Prostate gland (tissue), 2 donors: ENCODE data around the gene SMIM1. TPM values are rescaled to one million over a fixed set of nuclear protein-coding genes. Genes with fewer than 3 reads are reported as not detected.
A peak's percentile ranks its signal among the peaks of the same experiment; 100 is the strongest.

Experiments
- DNase-seq: peaks from one replicate; pipeline ENCODE4 v3.0.0-alpha.2; 2019; ENCODE audit warnings: low spot score
- H3K27ac ChIP-seq, 2 donors: fragments of 200-600 bp; sonication (generic); 2 replicates each; pipeline ENCODE4 v1.5.1; 2017 to 2019
- H3K27me3 ChIP-seq: fragments of 200-600 bp; sonication (generic); replicated peaks from 2 replicates; pipeline ENCODE4 v1.5.1; 2019; ENCODE audit not compliant: insufficient read depth
- H3K36me3 ChIP-seq, 2 donors: fragments of 200-600 bp; sonication (generic); 1 replicate in 1 of 2; 2 replicates in 1 of 2; pipeline versions ENCODE4 v1.5.1 to v1.8.1; 2017 to 2019
- H3K4me1 ChIP-seq: fragments of 200-600 bp; sonication (generic); replicated peaks from 2 replicates; pipeline ENCODE4 v1.5.1; 2019
- H3K4me3 ChIP-seq, 2 donors: fragments of 200-600 bp; sonication (generic); 2 replicates each; pipeline ENCODE4 v1.5.1; 2017 to 2019
- H3K9me3 ChIP-seq: fragments of 200-600 bp; sonication (generic); 2 replicates; pipeline ENCODE4 v1.5.1; 2017
- POLR2A ChIP-seq: fragments of 450-650 bp; IDR thresholded peaks from one replicate; pipeline ENCODE4 v1.6.1; 2016; ENCODE audit warnings: antibody characterized with exemption, mild to moderate bottlenecking
- POLR2AphosphoS5 ChIP-seq: sonication (generic); formaldehyde crosslinking; IDR thresholded peaks from one replicate; pipeline ENCODE4 v1.6.1; 2017; ENCODE audit warnings: antibody characterized with exemption
- WGBS: methylation state at CpG from one replicate; pipeline ENCODE4 v1.1.5; 2018; 5-methylcytosine and 5-hydroxymethylcytosine counted together
- intact Hi-C: fragments of 100-400 bp; cut with DNase I; formaldehyde crosslinking; loops from one replicate; pipeline ENCODE4 v1.14.2; 2022
- total RNA-seq, 2 donors: library from RNA; depleted of rRNA; stranded (reverse); fragments of >200 nt; gene quantifications; one replicate each; pipeline ENCODE4 v1.1.0, GENCODE V29; 2016
- TF ChIP-seq, protein P1 (sequence below), 4 experiments: fragments of 200-600 bp in 2 of 4; fragments of 450-650 bp in 2 of 4; sonication (generic) in 2 of 4; IDR thresholded peaks; 1 replicate in 3 of 4; 2 replicates in 1 of 4; pipeline ENCODE4 v1.5.1; 2016 to 2019; ENCODE audit warnings: antibody characterized with exemption in 4 of 4, mild to moderate bottlenecking in 2 of 4, moderate library complexity in 2 of 4

Gene SMIM1
- total RNA-seq, 2 donors from 2014 or later, result 17.7 to 148 TPM

GRCh38 chr1:3790500-3790923 is 18.0 kb downstream of the SMIM1 start:
- intact Hi-C loops, result loop anchor here (5.0 kb wide), 1 partner anchor 43 kb away; no protein-coding TSS in a partner anchor
- H3K9me3 ChIP-seq, result no peaks in the 10 kb centered on the region
- no peak overlapping the region for H3K4me3 ChIP-seq
- no peaks in the 10 kb centered on the region for H3K27me3 ChIP-seq
- peaks cover 0 to 4% of the 10 kb centered on the region in 2 donors for H3K36me3 ChIP-seq
- 81% methylated on average over 12 of the region's 12 CpGs for WGBS
- TF ChIP-seq POLR2A, result no peak
- no peak for TF ChIP-seq POLR2AphosphoS5
- TF ChIP-seq, protein P1, sequence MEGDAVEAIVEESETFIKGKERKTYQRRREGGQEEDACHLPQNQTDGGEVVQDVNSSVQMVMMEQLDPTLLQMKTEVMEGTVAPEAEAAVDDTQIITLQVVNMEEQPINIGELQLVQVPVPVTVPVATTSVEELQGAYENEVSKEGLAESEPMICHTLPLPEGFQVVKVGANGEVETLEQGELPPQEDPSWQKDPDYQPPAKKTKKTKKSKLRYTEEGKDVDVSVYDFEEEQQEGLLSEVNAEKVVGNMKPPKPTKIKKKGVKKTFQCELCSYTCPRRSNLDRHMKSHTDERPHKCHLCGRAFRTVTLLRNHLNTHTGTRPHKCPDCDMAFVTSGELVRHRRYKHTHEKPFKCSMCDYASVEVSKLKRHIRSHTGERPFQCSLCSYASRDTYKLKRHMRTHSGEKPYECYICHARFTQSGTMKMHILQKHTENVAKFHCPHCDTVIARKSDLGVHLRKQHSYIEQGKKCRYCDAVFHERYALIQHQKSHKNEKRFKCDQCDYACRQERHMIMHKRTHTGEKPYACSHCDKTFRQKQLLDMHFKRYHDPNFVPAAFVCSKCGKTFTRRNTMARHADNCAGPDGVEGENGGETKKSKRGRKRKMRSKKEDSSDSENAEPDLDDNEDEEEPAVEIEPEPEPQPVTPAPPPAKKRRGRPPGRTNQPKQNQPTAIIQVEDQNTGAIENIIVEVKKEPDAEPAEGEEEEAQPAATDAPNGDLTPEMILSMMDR (IDR thresholded peaks at IDR 0.05), result no peak
- H3K4me1 ChIP-seq, result peaks cover 22% of the 10 kb centered on the region
- DNase-seq, result no peak
- no peak overlapping the region for H3K27ac ChIP-seq

DNA sequence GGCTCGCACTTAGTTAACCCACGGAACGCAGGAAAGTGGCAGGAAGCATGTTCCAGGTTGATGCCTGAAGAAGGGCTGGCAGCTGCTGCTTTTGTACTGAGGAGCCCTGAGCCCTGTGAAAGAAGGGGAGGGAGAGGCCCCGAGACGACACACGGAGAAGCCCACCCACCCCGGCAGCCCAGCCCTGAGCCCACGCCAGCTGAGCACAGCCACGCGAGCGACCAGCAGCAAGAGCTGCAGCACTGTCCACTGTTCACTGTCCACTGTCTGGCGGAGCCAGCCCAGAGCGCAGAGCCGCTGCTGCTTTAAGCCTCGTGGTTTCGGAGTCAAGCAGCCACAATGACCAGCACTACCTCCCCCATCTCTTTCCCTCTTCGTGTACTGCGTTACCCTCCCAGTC is 18.4 kb downstream of the SMIM1 start:
- intact Hi-C loops, result loop anchor here (5.0 kb wide), 1 partner anchor 44 kb away; no protein-coding TSS in a partner anchor
- WGBS, result 68% methylated on average over 18 of the region's 18 CpGs
- H3K4me3 ChIP-seq, result no peak overlapping the region
- peaks cover 0 to 4% of the 10 kb centered on the region in 2 donors for H3K36me3 ChIP-seq
- H3K27ac ChIP-seq, result no peak overlapping the region
- no peaks in the 10 kb centered on the region for H3K9me3 ChIP-seq
- DNase-seq, result no peak
- H3K27me3 ChIP-seq, result no peaks in the 10 kb centered on the region
- TF ChIP-seq POLR2AphosphoS5 (no peak), POLR2A (no peak)
- TF ChIP-seq, protein P1 (IDR thresholded peaks at IDR 0.05), result no peak
- H3K4me1 ChIP-seq, result peaks cover 23% of the 10 kb centered on the region

DNA sequence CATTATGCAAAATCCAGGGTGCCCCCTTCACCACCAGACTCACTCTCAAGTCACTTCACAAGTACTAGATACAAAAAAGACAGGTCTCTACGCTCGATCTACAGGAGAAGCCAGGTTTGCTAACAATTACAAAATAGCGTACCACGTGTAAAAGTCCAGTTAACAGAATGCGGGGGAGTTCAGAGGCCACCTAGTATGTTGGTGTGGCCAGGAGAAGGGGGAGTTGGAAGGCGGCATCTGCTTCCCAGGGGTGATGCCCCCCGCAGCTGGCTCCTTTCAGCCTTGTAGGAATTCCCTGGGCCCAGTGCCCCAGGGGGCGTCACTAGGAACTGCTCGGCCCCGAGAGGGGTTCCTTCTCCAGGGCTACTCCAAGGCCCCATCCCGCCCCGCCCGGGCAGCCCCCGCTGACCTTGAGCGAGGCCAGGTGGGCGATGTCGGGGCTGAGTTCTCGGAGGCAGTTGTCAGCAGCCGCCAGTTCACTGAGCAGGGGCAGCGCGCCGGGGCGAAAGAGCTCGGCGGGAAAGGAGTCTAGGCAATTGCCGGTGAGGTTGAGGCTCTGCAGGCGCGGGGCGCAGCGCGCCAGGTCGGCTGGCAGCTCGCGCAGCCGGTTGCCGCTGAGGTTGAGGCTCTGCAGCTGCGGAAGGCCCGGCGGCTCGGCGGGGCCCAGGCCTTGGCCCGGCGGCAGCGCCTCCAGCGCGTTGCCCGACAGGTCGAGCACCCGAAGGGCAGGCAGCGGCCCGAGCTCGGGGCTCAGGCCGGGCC is 23.1 kb downstream of the SMIM1 start:
- H3K4me1 ChIP-seq, result peaks cover 17% of the 10 kb centered on the region
- H3K27ac ChIP-seq, result peak overlapping the region; percentile 18 to 44
- TF ChIP-seq POLR2AphosphoS5, result no peak
- TF ChIP-seq, protein P1 (IDR thresholded peaks at IDR 0.05), result no peak
- no peak for TF ChIP-seq POLR2A
- no peak for DNase-seq
- 6% methylated on average over 25 of the region's 53 CpGs for WGBS
- intact Hi-C loops, result no loop called here
- no peaks in the 10 kb centered on the region for H3K9me3 ChIP-seq
- H3K4me3 ChIP-seq, result peak overlapping the region; percentile 85 to 93
- no peaks in the 10 kb centered on the region for H3K36me3 ChIP-seq
- H3K27me3 ChIP-seq, result no peaks in the 10 kb centered on the region

DNA sequence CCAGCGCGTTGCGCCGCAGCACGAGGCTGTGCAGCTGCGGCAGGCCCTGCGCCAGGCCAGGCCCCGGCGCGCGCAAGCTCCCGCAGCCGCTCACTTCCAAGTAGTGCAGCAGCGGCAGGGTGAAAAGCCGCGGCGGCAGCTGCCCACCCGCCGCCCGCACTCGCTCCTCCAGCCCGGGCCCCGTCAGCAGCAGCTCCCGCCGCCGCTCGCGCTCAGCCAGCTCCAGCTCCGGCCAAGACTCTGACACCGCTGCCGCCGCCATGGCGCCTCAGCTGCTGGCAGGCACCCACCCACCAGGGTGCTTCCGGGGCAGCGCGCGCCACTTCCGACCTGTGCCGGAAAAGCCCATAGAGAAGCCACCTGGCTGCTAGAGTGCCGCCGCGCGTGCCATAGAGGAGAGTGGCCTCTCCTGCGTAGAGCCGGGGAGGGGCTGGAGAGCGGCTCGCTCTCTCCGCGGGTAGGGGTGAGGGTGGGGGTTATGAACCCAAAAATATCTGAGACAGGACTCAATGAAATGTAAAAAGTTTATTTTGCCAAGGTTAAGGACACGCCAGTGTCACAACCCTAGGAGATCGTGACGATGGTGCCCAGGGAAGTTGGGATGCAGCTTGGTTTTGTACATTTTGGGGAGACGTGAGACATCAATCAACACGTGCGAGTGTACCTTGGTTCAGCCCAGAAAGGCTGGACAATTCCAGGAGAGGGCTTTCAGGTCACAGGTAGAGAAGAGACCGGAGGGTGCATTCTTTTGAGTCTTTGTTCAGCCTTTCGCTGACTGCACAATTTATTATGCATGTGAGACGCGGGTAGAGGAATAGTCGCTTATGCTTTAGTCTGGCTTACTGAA is 23.9 kb downstream of the SMIM1 start, which contains the start of gene LRRC47:
TSS of gene LRRC47 (minus strand) at position 284 of the 847 bp plus-strand sequence. CDS start at position 262, 22 bp downstream.
- peak; percentile 91 for DNase-seq
- WGBS, result 4% methylated on average over 32 of the region's 60 CpGs
- Histone ChIP-seq H3K36me3 (no peaks in the 10 kb centered on the region), H3K9me3 (no peaks in the 10 kb centered on the region), H3K4me1 (peaks cover 17% of the 10 kb centered on the region), H3K4me3 (peak within 1 kb of the TSS; percentile 85 to 93), H3K27me3 (no peaks in the 10 kb centered on the region), H3K27ac (peak within 1 kb of the TSS; percentile 28 to 44)
- intact Hi-C loops, result no loop called here
- peak; percentile 97 for TF ChIP-seq POLR2AphosphoS5
- peak; percentile 46 for TF ChIP-seq POLR2A
- TF ChIP-seq, protein P1 (IDR thresholded peaks at IDR 0.05), result peak in 3 of 4 experiments; percentile 19 to 52 (median 38)
